Measurements from ENCODE around the gene PLXNA2. TPM values are rescaled to one million over a fixed set of nuclear protein-coding genes. Genes with fewer than 3 reads are reported as not detected.

PLXNA2 gene
- total and polyA plus RNA-seq, 2 of the 4 experiments (the other 2 are of a cell fraction) = 0.72 to 1.1 TPM

DNA sequence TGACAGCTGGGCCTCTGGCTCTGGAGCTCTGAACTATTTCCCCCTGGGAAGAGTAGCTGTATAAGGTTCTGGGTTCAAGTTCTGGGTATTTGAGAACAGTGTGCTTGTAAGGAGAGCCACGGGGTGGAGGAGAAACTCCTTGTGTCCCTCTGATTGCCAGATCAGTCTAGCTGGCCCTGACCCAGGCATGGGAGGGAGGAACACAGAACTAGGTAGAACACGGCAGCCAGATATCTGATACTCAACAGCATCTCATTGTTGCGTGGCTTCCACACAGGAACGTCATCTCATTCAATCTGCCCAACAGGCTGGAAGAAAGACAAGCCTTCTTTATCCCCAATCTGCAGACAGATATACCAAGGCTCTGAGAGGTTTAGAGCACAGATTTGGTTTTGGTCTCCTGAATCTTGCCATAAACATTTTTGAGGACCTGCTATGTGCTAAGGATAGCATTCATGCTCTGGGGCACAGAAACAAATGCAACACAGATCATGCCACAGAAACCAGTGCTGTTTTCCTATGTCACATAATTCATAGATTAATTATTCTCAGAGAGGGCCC is 83.8 kb downstream of the PLXNA2 start:
- no peak overlapping the region for H3K4me2 ChIP-seq (ENCODE audit: low read depth, low read length)

More for the DNA sequence above, 83.8 kb downstream of the PLXNA2 start:
- H3K36me3 ChIP-seq (ENCODE audit: control insufficient read depth, insufficient read depth, low read length) = no peaks in the 10 kb centered on the region
- H3K9ac ChIP-seq (ENCODE audit: low read depth, low read length) = no peak overlapping the region
- H2AFZ ChIP-seq (replicated peaks; ENCODE audit: low read length, poor library complexity) = no peak overlapping the region
- ATAC-seq (ENCODE audit: low read depth) (no peak), DNase-seq (no peak)
- H3K4ac ChIP-seq (ENCODE audit: low read depth, low read length) = peak overlapping the region; percentile 15; the same call in 1 of the 2 replicates
- H4K91ac ChIP-seq (ENCODE audit: insufficient read depth, low read depth, low read length) = no peak overlapping the region
- ChIA-PET POLR2A (ENCODE audit: unreplicated experiment) (no interaction called here), CTCF (no interaction called here)
- H4K5ac ChIP-seq (ENCODE audit: low read depth, low read length) = no peak overlapping the region
- H3K18ac ChIP-seq (ENCODE audit: low read depth, low read length) = peak overlapping the region; percentile 6; the same call in 1 of the 2 replicates
- no peak overlapping the region for H2BK120ac ChIP-seq (ENCODE audit: low read depth, low read length)
- H2AK9ac ChIP-seq (replicated peaks; ENCODE audit: low read depth, low read length, poor library complexity) = no peak overlapping the region
- BruUV-seq (replicated peaks) = no TSS peak
- in situ Hi-C loops (cut with MboI; ENCODE audit: low sequenced_read_pairs) (no loop called here), intact Hi-C loops (cut with micrococcal nuclease) (no loop called here), dilution Hi-C loops (cut with HindIII; ENCODE audit: low sequenced_read_pairs, unreplicated experiment) (no loop called here)
- H3K27me3 ChIP-seq (ENCODE audit: control insufficient read depth, insufficient read depth, low read length) = no peaks in the 10 kb centered on the region; the same call in 1 of the 2 replicates
- H3K9me3 ChIP-seq (ENCODE audit: control insufficient read depth, insufficient read depth, low read length) = no peaks in the 10 kb centered on the region
- TF ChIP-seq RCOR1 (IDR thresholded peaks at IDR 0.05; ENCODE audit: insufficient replicate concordance, low read length) = no peak
- no peaks in the 10 kb centered on the region for H4K20me1 ChIP-seq (ENCODE audit: insufficient read depth, low read length)
- 0 out of 2 replicates have a peak overlapping the region, but pooled peaks have one; percentile 7 for H3K14ac ChIP-seq (replicated peaks; ENCODE audit: low read depth, low read length)
- no peak overlapping the region; the same call in 1 of the 2 replicates for H2AK5ac ChIP-seq (ENCODE audit: low read depth, low read length)
- H3K4me3 ChIP-seq (ENCODE audit: insufficient read depth, low read depth, low read length) = no peak overlapping the region
- H3K79me1 ChIP-seq (ENCODE audit: low read depth in 1 of 2, low read length in 2 of 2) = 0 out of 4 replicates have a peak, but pooled peaks cover 0 to 8% of the 10 kb centered on the region in 2 experiments
- no peak overlapping the region for H3K23ac ChIP-seq (ENCODE audit: low read depth, low read length)
- peak overlapping the region; percentile 3 for H2BK5ac ChIP-seq (ENCODE audit: low read depth, low read length, poor library complexity, severe bottlenecking)
- no peak overlapping the region; the same call in 1 of the 2 replicates for H3K56ac ChIP-seq (ENCODE audit: extremely low read depth, insufficient read depth, low read length)
- H3K9me1 ChIP-seq (ENCODE audit: insufficient read depth, low read length) = peaks cover 15% of the 10 kb centered on the region
- peaks cover 18% of the 10 kb centered on the region for H3K4me1 ChIP-seq (ENCODE audit: control insufficient read depth, insufficient read depth, low read length)
- H2BK15ac ChIP-seq (ENCODE audit: low read depth, low read length) = no peak overlapping the region; the same call in 2 of the 3 replicates
- peak overlapping the region; percentile 9; the same call in 1 of the 2 replicates for H2BK20ac ChIP-seq (ENCODE audit: low read depth, low read length)
- whole genome bisulfite sequencing, 2 experiments (ENCODE audit: extremely low coverage in 2 of 2, insufficient read length in 1 of 2) = 100% methylated on average over 1 of the region's 4 CpGs; no CpG with 5 or more reads in 1 of the 2 experiments
- H4K8ac ChIP-seq (ENCODE audit: low read depth in 2 of 2, low read length in 2 of 2) = peak overlapping the region in 1 of 2 experiments; percentile 13; a peak in 1 of 4 replicates
- peak overlapping the region; percentile 17; the same call in 1 of the 2 replicates for H3K27ac ChIP-seq (ENCODE audit: insufficient read depth, low read length)
